LNCaP clone FGC (cell line): ENCODE results near the gene USP37.

Experiments used
- DNase-seq: peaks from one replicate; pipeline ENCODE4 v3.0.0-alpha.2; 2011; ENCODE audit warnings: low read depth
- H3K4me3 ChIP-seq: 2 replicates; pipeline ENCODE4 v1.5.1; 2011; ENCODE audit warnings: mild to moderate bottlenecking, low read depth, low read length, control low read depth
- TF ChIP-seq, protein P1 (sequence below): IDR thresholded peaks from 2 replicates; pipeline ENCODE4 v1.5.1; 2012; ENCODE audit warnings: mild to moderate bottlenecking; ENCODE audit not compliant: control insufficient read depth, insufficient read depth; ENCODE audit errors: extremely low read depth

USP37 gene

DNA sequence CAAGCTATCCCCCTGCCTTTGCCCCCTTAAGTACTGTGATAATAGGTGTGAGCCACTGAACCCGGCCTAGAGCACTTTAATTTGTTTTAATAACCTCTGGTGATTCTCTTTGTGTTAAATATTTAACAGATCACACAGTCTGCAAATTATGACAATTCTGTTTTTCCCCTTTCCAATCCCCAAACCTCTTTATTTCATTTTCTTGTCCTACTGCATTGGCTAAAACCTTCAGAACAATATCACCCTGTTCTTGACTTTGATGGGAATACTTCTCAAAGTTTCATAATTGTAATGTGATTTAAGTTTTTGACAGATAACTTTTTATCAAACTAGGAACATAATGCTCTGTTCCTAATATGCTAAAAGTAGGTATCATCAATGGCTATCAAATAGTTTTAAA, 44.5 kb downstream of the USP37 start:
- TF ChIP-seq, protein P1, sequence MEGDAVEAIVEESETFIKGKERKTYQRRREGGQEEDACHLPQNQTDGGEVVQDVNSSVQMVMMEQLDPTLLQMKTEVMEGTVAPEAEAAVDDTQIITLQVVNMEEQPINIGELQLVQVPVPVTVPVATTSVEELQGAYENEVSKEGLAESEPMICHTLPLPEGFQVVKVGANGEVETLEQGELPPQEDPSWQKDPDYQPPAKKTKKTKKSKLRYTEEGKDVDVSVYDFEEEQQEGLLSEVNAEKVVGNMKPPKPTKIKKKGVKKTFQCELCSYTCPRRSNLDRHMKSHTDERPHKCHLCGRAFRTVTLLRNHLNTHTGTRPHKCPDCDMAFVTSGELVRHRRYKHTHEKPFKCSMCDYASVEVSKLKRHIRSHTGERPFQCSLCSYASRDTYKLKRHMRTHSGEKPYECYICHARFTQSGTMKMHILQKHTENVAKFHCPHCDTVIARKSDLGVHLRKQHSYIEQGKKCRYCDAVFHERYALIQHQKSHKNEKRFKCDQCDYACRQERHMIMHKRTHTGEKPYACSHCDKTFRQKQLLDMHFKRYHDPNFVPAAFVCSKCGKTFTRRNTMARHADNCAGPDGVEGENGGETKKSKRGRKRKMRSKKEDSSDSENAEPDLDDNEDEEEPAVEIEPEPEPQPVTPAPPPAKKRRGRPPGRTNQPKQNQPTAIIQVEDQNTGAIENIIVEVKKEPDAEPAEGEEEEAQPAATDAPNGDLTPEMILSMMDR = no peak
- DNase-seq = no peak
- H3K4me3 ChIP-seq = no peak overlapping the region

DNA sequence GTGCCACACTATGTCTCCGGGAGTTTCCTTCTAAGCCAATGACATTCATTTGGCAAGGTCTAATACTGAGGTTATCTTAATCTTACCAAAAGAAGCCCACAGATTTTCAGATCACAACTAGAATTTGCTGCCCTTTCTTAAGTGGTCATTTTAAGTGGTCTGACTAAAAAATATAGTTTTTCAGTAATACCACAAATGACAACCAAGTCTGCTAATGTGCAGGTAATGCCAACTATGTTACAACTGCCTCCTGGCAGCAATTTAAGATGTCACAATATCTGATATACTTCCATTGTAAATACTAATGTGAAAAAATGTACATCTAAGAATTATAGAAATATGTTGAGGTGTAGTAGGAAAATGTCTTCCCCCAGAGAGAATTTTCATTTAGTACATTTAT, 49.3 kb downstream of the USP37 start:
- H3K4me3 ChIP-seq = no peak overlapping the region
- no peak for DNase-seq
- TF ChIP-seq, protein P1 = no peak

DNA sequence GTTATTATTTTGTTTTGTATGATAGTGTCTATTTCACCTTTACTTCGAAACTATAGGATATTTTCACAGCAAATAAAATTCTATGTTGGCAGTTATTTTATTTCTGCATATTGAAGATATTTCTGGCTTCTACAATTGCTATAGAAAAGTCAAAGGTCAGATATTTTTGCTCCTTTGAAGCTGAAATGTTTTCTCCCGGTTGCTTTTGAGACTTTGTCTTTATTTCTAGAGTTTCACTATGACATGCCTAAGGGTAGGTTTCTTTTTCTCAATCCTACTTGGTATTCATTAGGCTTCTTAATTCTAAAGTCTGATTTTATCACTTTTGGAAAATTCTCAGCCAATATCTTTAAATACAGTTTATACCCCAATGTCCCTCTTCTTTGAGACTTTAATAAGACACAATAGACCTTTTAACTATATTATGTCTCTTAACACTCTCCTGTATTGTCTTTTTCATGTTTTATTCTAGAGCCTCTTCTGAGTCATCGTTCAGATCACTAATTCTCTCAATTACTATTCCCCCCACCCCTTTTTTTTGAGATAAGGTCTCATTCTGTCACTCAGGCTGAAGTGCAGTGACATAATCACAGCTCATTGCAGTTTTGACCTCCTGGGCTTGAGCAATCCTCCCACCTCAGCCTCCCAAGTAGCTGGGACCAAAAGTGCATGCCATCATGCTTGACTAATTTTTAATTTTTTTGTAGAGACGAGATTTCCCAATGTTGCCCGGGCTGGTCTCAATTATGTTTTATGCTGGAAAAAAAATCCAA, 50.5 kb downstream of the USP37 start:
- no peak overlapping the region for H3K4me3 ChIP-seq
- DNase-seq = no peak
- TF ChIP-seq, protein P1 = no peak

DNA sequence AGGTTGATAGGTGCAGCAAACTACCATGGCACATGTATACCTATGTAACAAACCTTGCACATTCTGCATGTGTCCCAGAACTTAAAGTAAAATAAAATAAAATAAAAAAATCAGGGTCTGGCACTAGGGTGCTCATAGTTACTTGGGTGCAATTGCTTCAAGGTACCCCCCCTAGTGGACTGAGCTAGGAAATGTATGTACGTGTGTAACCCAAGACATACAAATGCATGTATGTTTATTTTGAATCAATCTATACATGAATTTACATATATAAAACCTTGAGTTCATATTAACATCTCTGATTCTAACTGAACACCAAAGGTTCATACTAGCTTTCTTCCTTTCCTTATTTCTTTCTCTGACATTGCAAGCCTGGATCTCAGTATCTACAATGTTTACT, 51.5 kb downstream of the USP37 start:
- no peak overlapping the region for H3K4me3 ChIP-seq
- TF ChIP-seq, protein P1 = no peak
- DNase-seq = no peak

DNA sequence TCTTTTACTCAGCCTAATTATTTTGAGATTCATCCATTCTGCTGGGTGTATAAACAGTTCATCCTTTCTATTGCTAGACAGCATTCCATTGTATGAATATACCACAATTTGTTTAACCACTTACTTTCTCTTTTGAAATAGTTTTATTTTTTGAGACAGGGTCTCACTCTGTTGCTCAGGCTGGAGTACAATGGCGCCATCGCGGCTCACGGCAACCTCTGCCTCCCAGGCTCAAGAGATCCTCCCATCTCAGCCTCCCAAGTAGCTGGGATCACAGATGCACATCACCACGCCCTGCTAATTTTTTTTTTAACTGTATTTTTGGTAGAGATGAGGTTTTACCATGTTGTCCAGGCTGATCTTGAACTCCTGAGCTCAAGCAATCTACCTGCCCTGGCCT, 54.5 kb downstream of the USP37 start:
- no peak for DNase-seq
- H3K4me3 ChIP-seq = no peak overlapping the region
- TF ChIP-seq, protein P1 = no peak

DNA sequence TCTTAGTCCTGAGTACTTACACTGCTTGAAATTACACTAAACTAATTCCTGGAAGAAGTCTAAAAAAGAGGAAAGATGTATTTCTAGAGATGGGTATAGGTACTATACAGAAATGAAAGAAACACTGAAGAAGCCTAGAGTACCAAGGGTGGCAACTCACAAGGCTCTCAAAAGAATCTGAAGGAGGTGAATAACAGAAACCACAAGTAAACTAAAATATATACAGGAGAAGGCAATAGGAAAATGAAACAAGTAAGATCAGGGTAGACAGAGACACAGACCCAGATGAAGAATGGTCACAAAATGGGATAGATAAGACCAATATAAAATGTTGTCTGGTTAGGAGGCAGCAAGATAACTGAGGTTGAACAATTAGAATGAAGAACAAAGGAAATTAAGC, 59.9 kb downstream of the USP37 start:
- TF ChIP-seq, protein P1 = no peak
- no peak overlapping the region for H3K4me3 ChIP-seq
- DNase-seq = no peak
